HuH-7 (cell line): ENCODE measurements around the gene PSTPIP1.

ENCODE experiments used
- DNase-seq: peaks from one replicate; pipeline ENCODE4 v3.0.0; 2011; ENCODE audit warnings: low spot score

PSTPIP1 gene

DNA sequence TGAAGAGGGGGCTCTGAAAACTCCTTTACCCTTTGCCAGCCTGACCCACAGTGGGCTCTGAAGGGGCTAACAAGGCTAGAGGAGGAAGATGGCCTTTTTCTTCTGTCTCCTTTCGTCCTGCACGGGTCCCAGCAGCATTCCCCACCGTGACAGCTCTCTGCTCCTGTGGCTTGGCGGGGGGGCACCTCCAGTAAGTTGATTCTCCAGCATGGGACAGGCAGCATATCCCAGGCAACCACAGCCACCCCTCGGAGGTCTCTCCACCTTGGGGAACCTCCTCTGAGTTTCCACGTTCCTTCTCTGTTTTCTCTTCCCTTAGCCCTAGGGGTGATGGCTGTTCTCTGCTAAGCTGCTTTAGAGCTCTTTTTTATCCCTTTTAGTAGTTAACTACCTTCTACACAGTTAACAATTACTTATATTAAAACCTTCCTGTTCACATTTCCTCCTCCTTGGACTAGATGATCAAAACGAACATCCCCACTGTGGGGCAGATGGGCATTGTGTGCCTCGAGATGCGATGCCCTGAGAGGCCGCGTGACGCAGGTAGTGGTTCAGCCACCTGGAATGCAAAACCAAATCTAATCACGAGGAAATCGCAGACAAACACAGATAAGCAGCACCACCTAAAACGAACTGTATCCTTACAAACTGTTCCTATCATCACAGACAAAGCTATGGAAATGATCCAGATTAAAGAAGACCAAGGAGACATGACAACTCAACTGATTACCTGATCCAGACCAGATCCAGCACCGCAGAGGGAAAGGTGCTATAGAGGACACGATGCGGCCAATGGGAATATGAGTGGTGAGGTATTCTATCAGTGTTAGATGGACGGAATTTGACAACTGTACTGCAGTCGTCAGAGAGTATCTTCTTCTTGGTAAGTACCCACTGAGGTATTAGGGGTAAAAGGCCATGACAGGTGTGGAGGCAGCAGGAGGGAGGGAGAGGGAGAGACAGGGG lies 48.3 kb downstream of the PSTPIP1 start:
- DNase-seq = no peak

DNA sequence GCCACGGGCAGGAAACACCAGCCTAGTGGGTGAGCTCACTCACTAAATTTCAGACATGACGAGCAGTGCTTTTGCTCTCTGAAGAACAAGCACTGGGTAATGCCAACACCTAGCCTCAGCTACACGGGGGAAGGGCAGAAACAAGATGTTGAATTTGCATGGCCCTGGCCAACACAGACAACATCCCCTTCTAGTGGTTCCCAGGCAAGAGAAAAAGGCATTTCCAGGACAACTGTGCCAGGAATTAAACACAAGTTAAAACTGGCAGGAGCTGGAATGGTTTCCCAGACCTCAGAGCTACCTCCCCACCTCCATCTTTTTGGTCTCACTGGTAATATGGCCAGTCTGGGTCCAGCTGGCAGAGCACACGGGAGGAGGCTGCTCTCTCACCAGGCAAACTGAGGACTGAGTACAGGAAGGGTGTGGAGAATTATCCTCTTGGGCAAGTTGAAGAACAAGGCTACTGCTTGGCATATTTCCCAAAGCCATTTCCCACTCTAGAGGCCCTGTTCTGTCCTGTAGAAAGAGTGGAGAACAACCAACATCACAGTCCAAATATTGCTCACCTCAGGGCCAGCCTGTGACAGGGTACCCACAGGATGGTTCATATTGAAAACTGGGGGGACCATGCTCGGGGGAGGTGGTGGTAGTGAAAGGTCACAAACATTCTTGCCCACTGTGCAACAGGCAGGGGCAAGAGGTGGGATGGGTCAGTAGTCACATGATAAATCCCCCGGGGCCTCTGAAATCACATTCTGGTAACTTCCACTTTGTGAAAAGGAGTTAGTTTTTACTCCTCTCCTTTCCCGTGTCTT lies 49.5 kb downstream of the PSTPIP1 start:
- DNase-seq = no peak

DNA sequence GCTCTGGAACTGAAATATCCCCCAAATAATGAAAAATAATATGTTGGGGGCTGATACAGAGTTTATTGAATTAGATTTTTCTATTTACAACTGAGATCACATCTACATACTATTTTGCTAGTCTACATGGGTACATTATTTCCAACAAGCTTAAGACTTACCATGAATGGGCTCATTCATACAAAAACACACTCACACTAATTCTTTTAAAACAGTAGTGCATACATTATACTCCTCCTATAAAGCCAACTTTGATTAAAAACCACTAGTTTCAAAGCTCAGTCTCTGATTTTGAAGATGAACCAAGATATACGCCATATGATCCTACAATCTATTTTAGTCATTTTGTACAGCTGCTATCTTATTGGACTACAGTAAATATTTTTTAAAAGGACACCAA lies 51.1 kb downstream of the PSTPIP1 start:
- no peak for DNase-seq

DNA sequence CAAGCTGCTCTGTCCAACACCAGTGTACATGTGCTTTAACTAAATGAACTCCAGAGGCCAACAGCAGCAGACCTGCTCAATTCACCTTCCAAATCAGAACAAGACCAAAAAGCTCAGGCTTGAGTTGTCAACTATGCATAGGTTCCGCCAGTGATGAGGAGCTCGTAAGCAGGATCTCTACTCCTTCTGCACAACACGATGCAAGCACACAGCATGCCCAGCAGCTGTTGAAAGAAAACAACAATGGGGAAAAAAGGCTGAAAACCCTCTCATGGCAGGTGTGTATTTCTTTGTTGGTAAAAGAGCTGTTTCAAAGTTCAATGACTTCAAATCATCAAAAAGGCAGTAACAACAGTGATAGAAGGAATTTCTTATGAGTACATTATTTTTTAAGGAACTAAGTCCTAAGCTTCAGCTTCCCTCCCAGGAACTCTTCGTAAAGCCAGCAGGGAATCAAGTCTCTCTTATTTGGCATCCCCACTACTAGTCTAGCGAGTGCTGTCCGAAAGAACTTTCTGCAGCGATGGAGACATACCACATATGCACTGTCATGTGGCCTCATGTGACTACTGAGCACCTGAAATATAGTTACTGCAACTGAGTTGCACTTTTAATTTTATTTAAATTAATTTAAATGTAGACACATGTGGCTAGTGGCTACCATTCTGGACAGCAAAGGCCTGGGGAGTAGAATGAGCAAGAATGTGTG lies 51.9 kb downstream of the PSTPIP1 start:
- no peak for DNase-seq

DNA sequence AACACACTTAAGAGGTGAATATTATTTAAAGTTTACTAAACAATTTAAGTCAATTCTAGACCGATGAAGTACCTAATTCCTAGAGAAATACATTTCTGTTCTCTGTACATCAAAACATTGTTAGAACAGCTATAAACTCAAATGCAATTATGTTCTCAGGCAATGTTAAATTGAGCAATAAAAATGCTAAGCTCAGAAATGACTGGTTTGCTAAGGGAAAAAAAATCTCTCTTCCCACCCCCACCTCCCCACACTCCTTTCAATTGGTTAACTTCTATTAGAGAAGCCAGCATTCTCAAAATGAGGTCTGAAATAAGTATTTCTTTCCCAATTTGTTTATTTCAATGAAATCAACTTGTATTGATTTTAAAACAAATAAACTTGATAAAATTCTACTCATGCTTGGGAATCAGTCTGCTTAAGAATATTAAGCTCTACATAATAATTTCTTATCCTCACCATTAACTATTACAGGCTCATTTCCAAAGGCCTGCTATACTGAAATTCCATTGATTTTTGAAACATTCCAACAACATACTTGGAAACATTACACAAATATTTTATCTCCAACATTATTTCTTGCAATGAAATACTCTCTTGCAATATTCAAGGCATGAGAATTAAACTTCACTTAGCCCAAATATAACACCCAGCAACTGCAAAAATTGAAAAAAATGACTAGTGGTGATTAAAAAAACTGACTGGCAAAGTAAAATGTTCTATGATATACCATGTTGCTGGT lies 53.4 kb downstream of the PSTPIP1 start:
- no peak for DNase-seq

DNA sequence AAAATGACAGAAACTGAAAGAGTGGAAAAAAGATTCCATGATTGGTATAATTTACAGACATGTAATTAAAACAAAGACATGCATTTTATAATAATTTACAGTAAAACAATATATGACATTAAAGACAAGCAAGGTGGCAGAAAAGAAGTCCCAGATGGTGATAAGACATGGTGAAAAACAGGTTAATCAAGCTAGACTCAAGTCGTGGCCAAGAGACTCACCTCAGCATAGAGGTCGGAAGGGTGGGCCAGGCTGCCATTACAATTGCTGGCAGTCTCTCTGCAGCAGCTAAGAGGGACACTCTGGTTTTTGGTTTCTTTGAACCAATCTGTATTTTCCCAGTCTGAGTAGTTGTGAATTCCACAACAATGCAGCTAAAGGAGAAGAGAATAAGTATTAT lies 57.6 kb downstream of the PSTPIP1 start:
- DNase-seq = no peak

DNA sequence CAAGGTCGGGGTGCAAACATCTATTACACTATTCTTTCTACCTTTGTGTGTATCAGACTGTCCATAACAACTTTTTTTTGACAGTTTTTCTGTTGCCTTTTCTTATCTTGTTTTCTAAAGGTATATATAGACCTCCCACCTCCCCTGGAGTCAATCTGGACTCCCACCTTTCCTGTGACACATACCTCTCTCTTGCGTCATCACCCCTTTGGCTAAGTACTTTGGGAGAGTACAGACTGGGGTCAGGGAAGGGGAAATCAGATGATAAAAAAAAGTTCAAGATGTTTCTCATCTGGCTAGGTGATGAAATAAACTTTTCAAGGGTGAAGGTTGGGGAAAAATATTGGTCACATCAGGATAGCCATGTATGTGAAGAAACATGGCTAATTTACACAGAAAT lies 58.8 kb downstream of the PSTPIP1 start:
- no peak for DNase-seq

DNA sequence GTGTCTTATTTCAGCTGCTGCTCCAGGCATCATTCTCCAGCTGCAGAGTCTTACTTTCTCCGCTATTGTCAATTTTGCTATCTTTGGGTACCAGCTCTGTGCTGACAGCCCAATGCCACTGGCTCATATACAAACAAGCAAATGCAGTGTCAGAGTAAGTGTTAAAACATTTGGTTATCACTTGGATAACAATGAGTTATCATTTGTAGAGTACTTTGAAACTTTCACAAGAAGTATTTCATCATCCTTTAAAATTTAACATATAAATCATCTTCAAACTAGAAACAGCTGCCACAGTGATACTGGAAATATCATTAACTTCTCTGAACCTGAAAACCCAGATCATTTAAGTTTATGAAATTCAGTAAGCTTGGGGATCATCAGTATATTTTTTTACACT lies 62.1 kb downstream of the PSTPIP1 start:
- no peak for DNase-seq

DNA sequence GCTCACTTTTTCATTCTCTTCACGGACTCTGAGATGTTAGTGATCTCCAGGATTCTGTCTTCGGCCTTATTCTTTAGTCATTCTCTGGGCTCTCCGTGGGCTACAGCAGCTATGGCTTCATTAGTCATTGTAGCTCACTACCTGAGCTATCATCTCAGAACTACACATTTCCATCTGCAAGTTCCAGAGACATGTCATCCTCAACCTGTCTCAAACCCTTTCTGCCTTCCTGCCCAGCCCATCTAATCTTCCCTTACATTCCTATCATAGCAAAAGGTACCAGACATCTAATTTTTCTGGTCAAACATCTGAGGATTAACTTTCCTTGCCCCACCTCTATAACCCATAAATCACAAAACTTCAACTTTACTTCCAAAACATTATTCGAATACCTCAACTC lies 62.8 kb downstream of the PSTPIP1 start:
- DNase-seq = no peak

DNA sequence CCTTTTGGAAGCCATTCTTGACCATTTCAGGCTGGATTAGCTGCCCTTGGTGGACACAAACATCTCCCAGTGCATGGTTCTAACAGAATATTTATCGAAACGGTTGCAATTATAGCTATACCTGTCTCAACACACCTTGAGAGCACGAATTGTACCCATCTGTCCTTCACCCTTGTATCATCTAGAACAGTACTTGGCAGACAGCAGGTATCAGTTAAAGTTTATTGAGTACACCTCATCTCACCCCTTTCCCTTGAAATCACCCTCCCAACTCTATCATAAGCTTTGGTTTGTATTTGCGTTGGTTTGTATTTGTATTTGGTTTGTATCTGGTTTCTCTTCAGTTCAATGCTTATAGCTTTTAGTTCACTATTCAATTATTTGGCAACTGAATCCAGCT lies 63.5 kb downstream of the PSTPIP1 start:
- no peak for DNase-seq

DNA sequence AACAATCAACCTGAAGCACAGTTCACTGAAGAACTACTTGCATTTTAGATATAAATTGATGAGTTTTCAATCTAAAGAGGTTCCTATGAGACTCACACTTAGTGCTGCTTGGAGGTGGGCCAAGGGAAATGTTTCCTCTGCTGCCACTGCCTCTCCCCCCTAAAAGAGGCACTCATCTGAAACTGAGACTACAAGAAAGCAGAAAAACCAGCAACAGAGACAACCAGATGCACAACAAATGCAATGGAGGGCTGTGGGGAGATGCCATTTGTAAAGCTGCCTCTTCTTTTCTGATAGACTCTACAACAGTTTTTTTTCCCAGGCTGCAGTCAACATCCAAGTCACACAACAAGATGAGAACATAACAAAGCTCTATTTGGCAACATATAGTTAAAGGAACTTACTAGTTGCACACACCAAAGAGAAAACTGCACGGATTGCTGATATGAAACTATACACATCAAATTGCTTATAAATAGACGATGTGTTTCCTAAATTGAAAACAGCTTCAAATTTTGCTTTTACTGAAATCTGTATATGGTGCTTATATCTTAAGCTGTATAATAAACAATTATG lies 64.9 kb downstream of the PSTPIP1 start:
- DNase-seq = no peak

DNA sequence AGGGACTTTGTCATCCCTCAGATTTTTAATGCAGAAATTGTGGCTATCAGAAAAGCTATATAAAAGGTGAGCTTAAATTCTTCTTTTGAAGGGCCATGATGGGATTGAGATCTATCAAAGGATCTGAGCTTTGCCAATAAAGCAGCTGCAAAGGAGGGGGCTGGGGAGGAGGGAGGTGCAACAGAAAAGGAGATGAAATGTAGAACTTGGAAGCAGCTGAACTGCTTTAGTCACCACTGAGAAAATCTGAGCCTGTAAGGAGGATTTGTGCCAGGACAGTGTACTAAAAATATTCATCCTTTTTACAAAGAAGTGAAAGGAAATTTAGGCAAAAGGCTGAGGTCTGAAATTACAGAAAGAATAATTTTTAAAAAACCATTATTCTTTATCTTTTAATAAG lies 65.6 kb downstream of the PSTPIP1 start:
- DNase-seq = no peak

DNA sequence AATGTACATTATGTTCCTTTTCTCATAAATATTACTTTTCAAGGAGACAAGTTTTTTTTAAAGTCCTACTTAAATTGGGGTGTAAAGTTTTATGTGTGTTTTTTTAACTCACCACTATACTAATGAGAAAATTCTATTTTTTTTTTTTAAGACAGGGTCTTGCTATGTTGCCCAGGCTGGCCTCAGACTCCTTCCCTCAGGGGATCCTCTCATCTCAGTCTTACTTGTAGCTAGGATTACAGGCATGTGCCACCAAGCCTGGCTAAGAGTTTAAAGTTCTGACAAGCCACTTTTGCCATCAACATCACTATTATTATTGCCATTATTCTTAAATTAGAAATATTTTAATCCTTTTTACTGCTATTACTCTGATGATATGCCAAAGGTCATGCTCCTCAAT lies 68.3 kb downstream of the PSTPIP1 start:
- no peak for DNase-seq

DNA sequence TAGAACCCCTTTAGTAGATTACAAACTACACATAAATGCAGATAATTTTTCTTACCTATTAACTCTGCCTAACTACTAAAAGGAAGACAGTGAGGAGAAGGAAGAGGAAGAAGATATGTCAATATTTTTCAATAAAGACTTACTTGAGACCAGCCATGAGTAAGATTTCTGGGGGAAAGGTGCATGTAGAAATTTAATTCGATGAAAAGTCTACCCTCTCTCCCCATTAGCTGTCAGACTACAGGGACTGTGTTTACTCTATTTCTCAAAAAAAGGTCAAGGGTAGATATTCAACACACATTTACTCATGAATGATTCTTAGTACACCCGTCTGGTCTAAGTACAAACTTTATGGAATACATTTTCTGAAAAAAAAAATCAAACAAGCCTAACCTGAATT lies 69.1 kb downstream of the PSTPIP1 start:
- no peak for DNase-seq

DNA sequence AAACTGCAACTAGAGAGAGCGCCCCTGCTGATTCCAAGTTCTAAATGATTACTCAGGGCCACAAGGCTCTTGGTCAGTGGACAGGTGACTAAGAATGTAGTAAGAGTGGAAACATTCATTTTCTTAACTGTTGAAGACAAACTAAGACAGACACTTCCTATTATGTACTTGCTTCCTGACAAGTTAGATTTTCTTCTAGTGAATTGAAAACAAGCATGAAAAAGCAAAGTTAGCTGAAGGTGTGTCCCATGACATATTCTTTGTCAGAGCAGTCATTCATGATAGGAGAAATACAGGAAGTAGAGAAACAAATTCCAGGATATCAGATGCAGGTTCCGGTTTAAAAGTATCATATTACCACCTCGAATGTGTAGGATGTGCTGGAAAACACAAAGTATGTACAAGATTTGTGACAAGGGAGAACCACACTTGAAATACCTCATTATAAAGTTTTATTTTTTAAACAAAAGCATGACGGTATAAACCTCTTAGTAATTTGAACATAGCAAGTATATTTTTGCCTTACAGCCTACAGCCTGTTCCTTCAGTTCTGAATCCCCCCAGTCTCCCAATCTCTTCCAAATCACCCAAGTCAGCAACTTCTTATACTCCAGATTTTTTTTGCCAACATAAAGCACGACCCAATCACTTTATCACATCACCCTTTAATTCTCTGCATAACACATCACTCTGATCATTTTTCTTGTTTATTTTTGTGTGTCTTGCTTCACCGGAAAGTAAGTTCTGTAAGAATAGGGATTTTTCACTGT lies 69.8 kb downstream of the PSTPIP1 start:
- DNase-seq = no peak

DNA sequence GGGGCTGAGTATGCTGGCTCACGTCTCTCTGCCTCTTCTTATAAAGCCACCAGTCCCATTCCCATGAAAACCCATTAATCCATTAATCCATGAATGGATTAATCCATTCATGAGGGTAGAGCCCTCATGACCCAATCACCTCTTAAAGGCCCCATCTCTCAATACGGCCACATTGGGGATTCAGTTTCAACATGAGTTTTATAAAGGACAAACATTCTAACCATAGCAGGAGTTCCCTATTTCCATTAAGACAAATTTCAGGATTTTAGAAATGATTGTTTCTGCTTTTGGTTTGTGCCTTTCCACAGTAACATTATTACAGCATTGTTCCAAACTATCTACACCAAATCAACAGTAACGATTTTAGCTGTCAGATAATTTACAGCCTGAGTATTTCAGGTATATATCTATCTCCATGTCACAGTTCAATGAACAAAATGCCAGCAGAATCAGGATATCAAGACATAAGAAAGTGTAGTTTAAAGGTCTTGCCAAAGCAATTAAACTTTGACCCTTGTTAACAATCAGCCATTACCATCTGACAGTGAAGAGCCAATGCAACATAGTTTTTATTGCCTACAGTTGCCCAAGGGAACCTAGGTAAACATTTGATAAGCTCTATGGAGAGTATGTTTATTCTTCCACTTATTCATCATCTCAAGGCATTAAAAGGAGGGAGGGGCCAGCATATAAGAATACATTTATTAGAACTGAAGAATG lies 72.2 kb downstream of the PSTPIP1 start:
- peak; percentile 61 for DNase-seq

DNA sequence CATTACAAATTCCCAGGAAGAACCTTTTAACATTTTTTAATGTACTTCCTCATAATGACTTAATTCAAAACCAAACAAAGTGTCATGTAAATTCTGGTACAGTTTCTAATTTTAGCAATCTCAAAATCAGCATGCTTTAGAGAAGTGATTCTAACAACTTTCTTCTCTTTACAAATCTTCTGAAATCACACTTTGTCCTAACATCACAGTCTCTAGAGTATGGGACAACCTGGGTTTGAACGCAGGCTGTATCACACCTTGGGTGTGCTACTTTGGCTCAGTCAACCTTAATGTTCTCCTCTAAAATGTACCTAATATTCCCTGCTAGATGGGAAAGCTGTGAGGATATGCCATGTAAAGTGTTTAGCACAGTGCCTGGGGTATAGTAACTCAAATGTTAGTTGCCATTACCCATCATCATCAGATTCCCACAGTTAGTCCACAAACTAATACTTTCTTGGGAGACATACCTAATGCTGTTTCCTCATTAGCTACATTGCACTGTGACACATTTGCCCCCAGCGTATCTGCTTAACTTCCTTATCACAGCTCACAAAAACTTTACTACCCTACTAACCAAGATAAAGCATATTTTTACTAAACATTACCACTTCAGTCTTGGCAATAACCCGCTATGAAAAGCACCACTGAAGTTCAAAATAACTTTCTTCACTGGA lies 72.9 kb downstream of the PSTPIP1 start:
- DNase-seq = no peak

DNA sequence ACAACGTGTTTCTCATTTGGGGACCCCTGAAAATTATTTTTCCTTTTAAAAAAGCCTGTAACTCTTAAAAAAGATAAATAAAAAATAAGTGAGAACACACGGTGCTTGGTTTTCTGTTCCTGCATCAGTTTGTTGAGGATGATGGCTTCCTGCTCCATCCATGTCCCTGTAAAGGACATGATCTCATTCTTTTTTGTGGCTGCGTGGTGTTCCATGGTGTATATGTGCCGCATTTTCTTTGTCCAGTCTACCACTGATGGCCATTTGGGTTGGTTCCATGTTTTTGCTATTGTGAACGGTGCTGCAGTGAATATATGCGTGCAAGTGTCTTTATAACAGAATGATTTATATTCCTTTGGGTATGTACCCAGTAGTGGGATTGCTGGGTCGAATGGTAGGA lies 73.7 kb downstream of the PSTPIP1 start:
- no peak for DNase-seq

DNA sequence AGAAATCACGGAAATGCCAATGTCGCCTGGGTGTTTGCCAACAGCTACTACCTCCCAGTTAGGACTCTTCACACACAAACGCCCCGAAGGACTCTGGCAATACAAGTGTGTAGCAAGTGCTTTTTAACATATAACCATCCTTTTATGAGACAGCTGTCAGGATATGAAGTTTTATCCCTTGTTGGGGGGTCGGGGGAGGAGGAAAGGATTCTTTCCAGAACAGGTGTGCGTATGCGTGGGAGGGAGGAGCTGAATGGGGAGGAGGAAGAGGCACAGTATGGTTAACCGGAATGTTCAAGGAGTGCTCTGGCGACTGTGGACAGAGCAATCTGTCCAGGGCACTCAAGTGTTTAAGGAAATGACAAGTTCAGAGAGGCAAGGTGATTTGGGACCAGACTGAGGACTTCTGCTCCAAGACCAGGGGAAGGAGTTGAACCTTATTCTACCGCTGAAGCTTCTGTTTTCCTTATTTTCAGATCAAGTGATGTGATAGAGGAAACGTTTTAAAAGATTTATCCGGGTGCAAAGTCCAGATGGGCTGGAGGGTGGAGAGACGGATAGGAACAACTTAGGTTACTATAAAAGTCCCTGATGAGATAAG lies 74.7 kb downstream of the PSTPIP1 start:
- peak; percentile 40 for DNase-seq
